Erythroblast (primary cell): ENCODE measurements around the gene EPHB1.

Experiments
- GATA1 ChIP-seq: IDR thresholded peaks from 2 replicates; pipeline ENCODE4 v1.6.1; 2011; ENCODE audit warnings: low read depth, mild to moderate bottlenecking, control low read depth, low read length, moderate library complexity
- POLR2A ChIP-seq: IDR thresholded peaks from 2 replicates; pipeline ENCODE4 v1.6.1; 2011; ENCODE audit warnings: mild to moderate bottlenecking, low read length

- no peak for TF ChIP-seq POLR2A
- TF ChIP-seq GATA1, result no peak
These were observed 170.9 kb downstream of the EPHB1 start for GRCh38 chr3:134965865-134966481.
